Liver (tissue), 9 donors: Measurements from ENCODE around the gene ABCA8. TPM values are rescaled to one million over a fixed set of nuclear protein-coding genes. Genes with fewer than 3 reads are reported as not detected.
"Not testable (repeated sequence)": the region's sequence is repeated elsewhere in the genome, so short reads cannot be mapped to it uniquely, and the experiment has no call there.

Experiments used
- DNase-seq: peaks from one replicate; pipeline ENCODE4 v3.0.0-alpha.2; 2017; ENCODE audit warnings: low spot score
- H3K27ac ChIP-seq, 2 donors: one replicate each; pipeline ENCODE4 v1.7.0; 2013; ENCODE audit warnings: inconsistent platforms in 2 of 2, low read length in 2 of 2, control low read depth in 1 of 2, low read depth in 1 of 2, mild to moderate bottlenecking in 1 of 2
- H3K27me3 ChIP-seq, 4 donors: one replicate each; pipeline versions ENCODE4 v1.6.1 to v1.7.0; 2013; ENCODE audit warnings: low read length in 3 of 4, inconsistent platforms in 1 of 4, mild to moderate bottlenecking in 1 of 4, moderate library complexity in 1 of 4; ENCODE audit not compliant: control insufficient read depth in 4 of 4, insufficient read depth in 4 of 4
- H3K36me3 ChIP-seq, 4 donors: one replicate each; pipeline versions ENCODE4 v1.6.1 to v1.7.0; 2013; ENCODE audit warnings: low read length in 3 of 4, mild to moderate bottlenecking in 3 of 4, low read depth in 1 of 4, moderate library complexity in 1 of 4; ENCODE audit not compliant: control insufficient read depth in 4 of 4, insufficient read depth in 3 of 4
- H3K4me1 ChIP-seq, 4 donors: one replicate each; pipeline versions ENCODE4 v1.6.1 to v1.7.0; 2013; ENCODE audit warnings: low read length in 3 of 4, mild to moderate bottlenecking in 3 of 4, moderate library complexity in 1 of 4; ENCODE audit not compliant: control insufficient read depth in 4 of 4, insufficient read depth in 4 of 4
- H3K4me3 ChIP-seq, 3 donors: one replicate each; pipeline versions ENCODE4 v1.6.1 to v1.7.0; 2013; ENCODE audit warnings: low read length in 3 of 3, control low read depth in 1 of 3, low read depth in 1 of 3, mild to moderate bottlenecking in 1 of 3
- H3K9ac ChIP-seq, 2 donors: one replicate each; pipeline ENCODE4 v1.7.0; 2013; ENCODE audit warnings: low read length in 2 of 2, mild to moderate bottlenecking in 2 of 2, moderate library complexity in 2 of 2, control low read depth in 1 of 2, low read depth in 1 of 2
- H3K9me3 ChIP-seq, 4 donors: one replicate each; pipeline versions ENCODE4 v1.6.1 to v1.7.0; 2013; ENCODE audit warnings: low read length in 3 of 4; ENCODE audit not compliant: control insufficient read depth in 4 of 4
- ATF3 ChIP-seq: IDR thresholded peaks from 2 replicates; pipeline ENCODE4 v1.6.1; 2016; ENCODE audit warnings: antibody characterized with exemption
- CTCF ChIP-seq: fragments of 150-350 bp; IDR thresholded peaks from 2 replicates; pipeline ENCODE4 v1.5.1; 2017; ENCODE audit warnings: improper control_type of control experiment, low read depth, low read length; ENCODE audit not compliant: missing input control
- EGR1 ChIP-seq, 2 donors: IDR thresholded peaks; 2 replicates each; pipeline ENCODE4 v1.6.1; 2016 to 2018; ENCODE audit warnings: antibody characterized with exemption in 2 of 2, low read depth in 2 of 2
- FOXA1 ChIP-seq: IDR thresholded peaks from 2 replicates; pipeline ENCODE4 v1.6.1; 2016; ENCODE audit warnings: antibody characterized with exemption
- GABPA ChIP-seq, 2 donors: IDR thresholded peaks in 1 of 2; conservative IDR thresholded peaks in 1 of 2; 2 replicates each; pipeline ENCODE4 v1.6.1; 2016; ENCODE audit warnings: antibody characterized with exemption in 2 of 2, mild to moderate bottlenecking in 1 of 2, moderate library complexity in 1 of 2
- HNF4A ChIP-seq, 2 donors: conservative IDR thresholded peaks; 2 replicates each; pipeline ENCODE4 v1.6.1; 2016; ENCODE audit warnings: antibody characterized with exemption in 2 of 2, mild to moderate bottlenecking in 2 of 2
- HNF4G ChIP-seq: IDR thresholded peaks from 2 replicates; pipeline ENCODE4 v1.6.1; 2016; ENCODE audit warnings: antibody characterized with exemption
- MAX ChIP-seq: IDR thresholded peaks from 2 replicates; pipeline ENCODE4 v1.6.1; 2016; ENCODE audit warnings: antibody characterized with exemption
- NR2F2 ChIP-seq: IDR thresholded peaks from 2 replicates; pipeline ENCODE4 v1.6.1; 2016; ENCODE audit warnings: antibody characterized with exemption
- RAD21 ChIP-seq, 2 donors: IDR thresholded peaks; 2 replicates each; pipeline ENCODE4 v1.6.1; 2016; ENCODE audit warnings: antibody characterized with exemption in 2 of 2, mild to moderate bottlenecking in 2 of 2
- REST ChIP-seq: IDR thresholded peaks from 2 replicates; pipeline ENCODE4 v1.6.1; 2016; ENCODE audit warnings: antibody characterized with exemption, mild to moderate bottlenecking
- RXRA ChIP-seq, 2 donors: IDR thresholded peaks; 2 replicates each; pipeline ENCODE4 v1.6.1; 2017 to 2018; ENCODE audit warnings: antibody characterized with exemption in 2 of 2, mild to moderate bottlenecking in 1 of 2
- SP1 ChIP-seq: IDR thresholded peaks from 2 replicates; pipeline ENCODE4 v1.6.1; 2018; ENCODE audit warnings: antibody characterized with exemption, mild to moderate bottlenecking
- TAF1 ChIP-seq: conservative IDR thresholded peaks from 2 replicates; pipeline ENCODE4 v1.6.1; 2016; ENCODE audit warnings: antibody characterized with exemption, mild to moderate bottlenecking
- YY1 ChIP-seq: IDR thresholded peaks from 2 replicates; pipeline ENCODE4 v1.6.1; 2016; ENCODE audit warnings: antibody characterized with exemption, mild to moderate bottlenecking
- ZBTB33 ChIP-seq: IDR thresholded peaks from 2 replicates; pipeline ENCODE4 v1.6.1; 2016; ENCODE audit warnings: antibody characterized with exemption
- WGBS: extraction: QIAGEN DNeasy Blood & Tissue Kit; methylation state at CpG from one replicate; pipeline ENCODE4 v1.1.7; 2013; 5-methylcytosine and 5-hydroxymethylcytosine counted together
- polyA plus RNA-seq, 2 donors: library from polyadenylated mRNA; stranded (reverse) in 1 of 2; unstranded in 1 of 2; fragments of 200-250 nt in 1 of 2; fragments of >200 nt in 1 of 2; fragmentation: Nextera tagmentation in 1 of 2; extraction: Ambion mirVana in 1 of 2; gene quantifications; one replicate each; pipeline versions ENCODE4 v1.2.1 to v1.2.3, GENCODE V29; 2013 to 2015
- total RNA-seq, 2 donors: library from RNA; depleted of rRNA; stranded (reverse); fragments of >200 nt; gene quantifications; one replicate each; pipeline ENCODE4 v1.2.3, GENCODE V29; 2014
- donor health status: healthy.
- donor health status: healthy.
- donor health status: healthy.
- donor health status: healthy.
- donor health status: healthy.

ABCA8 gene
- total and polyA plus RNA-seq, 4 donors, result 9.3 to 72.2 (median 14.0) TPM

- H3K4me3 ChIP-seq, result no peak overlapping the region
- H3K9ac ChIP-seq, result no peak overlapping the region
- no peak overlapping the region for H3K27ac ChIP-seq
- no peak for DNase-seq
- WGBS, result 86% methylated on average over 6 of the region's 6 CpGs
- TF ChIP-seq ZBTB33 (no peak), TAF1 (no peak), YY1 (no peak), HNF4G (no peak), RXRA (IDR thresholded peaks at IDR 0.05) (no peak), RAD21 (IDR thresholded peaks at IDR 0.05) (no peak), NR2F2 (no peak), MAX (no peak), CTCF (no peak), SP1 (no peak), EGR1 (IDR thresholded peaks at IDR 0.05; ENCODE audit: low read depth in 2 of 2) (no peak), FOXA1 (no peak), REST (no peak), ATF3 (no peak), GABPA (IDR thresholded peaks at IDR 0.05 in 1 of 2, conservative IDR thresholded peaks at IDR 0.05 in 1 of 2) (no peak), HNF4A (conservative IDR thresholded peaks at IDR 0.05) (no peak)
- H3K36me3 ChIP-seq, result peaks cover 0 to 3% (median 0%) of the 10 kb centered on the region in 4 donors
- H3K27me3 ChIP-seq, result no peaks in the 10 kb centered on the region
- peaks cover 2 to 35% (median 15%) of the 10 kb centered on the region in 4 donors for H3K4me1 ChIP-seq
- no peaks in the 10 kb centered on the region for H3K9me3 ChIP-seq
Observed at GRCh38 chr17:68944435-68945035, 10.7 kb downstream of the ABCA8 start.

GRCh38 chr17:68943812-68944182 lies 11.4 kb downstream of the ABCA8 start:
- H3K27me3 ChIP-seq, H3K36me3 ChIP-seq, H3K9me3 ChIP-seq, DNase-seq, H3K4me3 ChIP-seq, H3K27ac ChIP-seq, H3K9ac ChIP-seq: not testable (repeated sequence)
- 93% methylated on average over 2 of the region's 2 CpGs for WGBS
- H3K4me1 ChIP-seq, result peaks cover 6 to 34% (median 19%) of the 10 kb centered on the region in 4 donors
